Loucy (cell line): ENCODE measurements around the gene FHAD1.
"Not testable (repeated sequence)": the region's sequence is repeated elsewhere in the genome, so short reads cannot be mapped to it uniquely, and the experiment has no call there.

Experiments
- H2AFZ ChIP-seq: fragments of 200-600 bp; sonication (generic); 2 replicates; pipeline ENCODE4 v1.6.0; 2016; ENCODE audit warnings: antibody characterized with exemption, mild to moderate bottlenecking, low read length, moderate library complexity
- H3F3A ChIP-seq: fragments of 200-600 bp; 2 replicates; pipeline ENCODE4 v1.6.0; 2016; ENCODE audit warnings: antibody characterized with exemption, low read depth, mild to moderate bottlenecking
- H3K27me3 ChIP-seq: fragments of 200-600 bp; sonication (generic); 2 replicates; pipeline ENCODE4 v1.6.1; 2014; ENCODE audit warnings: low read length, mild to moderate bottlenecking; ENCODE audit not compliant: insufficient read depth, poor library complexity, severe bottlenecking
- H3K36me3 ChIP-seq: fragments of 200-600 bp; sonication (generic); 2 replicates; pipeline ENCODE4 v1.6.1; 2016; ENCODE audit warnings: low read length; ENCODE audit not compliant: insufficient read depth
- H3K4me1 ChIP-seq: fragments of 200-600 bp; sonication (generic); 2 replicates; pipeline ENCODE4 v1.5.1; 2014; ENCODE audit warnings: low read length, mild to moderate bottlenecking; ENCODE audit not compliant: insufficient read depth, poor library complexity, severe bottlenecking
- H3K4me2 ChIP-seq: fragments of 200-600 bp; sonication (generic); 2 replicates; pipeline ENCODE4 v1.6.0; 2014; ENCODE audit warnings: antibody characterized with exemption, low read length, low read depth, mild to moderate bottlenecking; ENCODE audit not compliant: poor library complexity, severe bottlenecking
- H3K4me3 ChIP-seq: fragments of 200-600 bp; sonication (generic); 2 replicates; pipeline ENCODE4 v1.5.1; 2014; ENCODE audit warnings: low read length, mild to moderate bottlenecking, mixed read lengths; ENCODE audit not compliant: poor library complexity, severe bottlenecking
- H3K79me2 ChIP-seq: fragments of 200-600 bp; sonication (generic); 2 replicates; pipeline ENCODE4 v1.6.1; 2014; ENCODE audit warnings: low read length; ENCODE audit not compliant: insufficient read depth
- H3K9ac ChIP-seq: fragments of 200-600 bp; sonication (generic); 2 replicates; pipeline ENCODE4 v1.6.0; 2014; ENCODE audit warnings: mild to moderate bottlenecking, low read depth, low read length, moderate library complexity; ENCODE audit not compliant: poor library complexity, severe bottlenecking
- H3K9me2 ChIP-seq: fragments of 200-600 bp; sonication (generic); replicated peaks from 2 replicates; pipeline ENCODE4 v1.6.1; 2016; ENCODE audit warnings: low read depth, low read length, mixed read lengths
- H3K9me3 ChIP-seq: fragments of 200-600 bp; sonication (generic); 2 replicates; pipeline ENCODE4 v1.6.1; 2014; ENCODE audit warnings: mild to moderate bottlenecking, antibody characterized with exemption, low read length, low read depth; ENCODE audit not compliant: insufficient read depth
- H4K20me1 ChIP-seq: fragments of 200-600 bp; sonication (generic); 2 replicates; pipeline ENCODE4 v1.6.0; 2014; ENCODE audit warnings: antibody characterized with exemption, low read length, mild to moderate bottlenecking; ENCODE audit not compliant: insufficient read depth, poor library complexity, severe bottlenecking
- CTCF ChIP-seq: fragments of 200-600 bp; sonication (generic); conservative IDR thresholded peaks from 2 replicates; pipeline ENCODE4 v1.5.1; 2014; ENCODE audit warnings: mild to moderate bottlenecking, antibody characterized with exemption, low read length
- EZH2phosphoT487 ChIP-seq: fragments of 200-600 bp; IDR thresholded peaks from 2 replicates; pipeline ENCODE4 v1.6.1; 2018; ENCODE audit warnings: antibody characterized with exemption, mild to moderate bottlenecking, moderate library complexity, borderline replicate concordance

Gene FHAD1

GRCh38 chr1:15425958-15426357 is 178.9 kb downstream of the FHAD1 start:
- Histone ChIP-seq H3K9me2 (no peaks in the 10 kb centered on the region), H2AFZ (no peak overlapping the region), H3K36me3 (peaks cover 15% of the 10 kb centered on the region; the same call in 1 of the 2 replicates), H3K4me1 (no peaks in the 10 kb centered on the region), H3K27me3 (no peaks in the 10 kb centered on the region), H3K79me2 (peaks cover 9% of the 10 kb centered on the region; the same call in 1 of the 2 replicates), H3F3A (no peaks in the 10 kb centered on the region), H3K9ac (no peak overlapping the region), H3K9me3 (no peaks in the 10 kb centered on the region), H3K4me2 (no peak overlapping the region), H4K20me1 (peaks cover 9% of the 10 kb centered on the region), H3K4me3 (no peak overlapping the region)
- TF ChIP-seq EZH2phosphoT487 = no peak
- no peak for TF ChIP-seq CTCF

DNA sequence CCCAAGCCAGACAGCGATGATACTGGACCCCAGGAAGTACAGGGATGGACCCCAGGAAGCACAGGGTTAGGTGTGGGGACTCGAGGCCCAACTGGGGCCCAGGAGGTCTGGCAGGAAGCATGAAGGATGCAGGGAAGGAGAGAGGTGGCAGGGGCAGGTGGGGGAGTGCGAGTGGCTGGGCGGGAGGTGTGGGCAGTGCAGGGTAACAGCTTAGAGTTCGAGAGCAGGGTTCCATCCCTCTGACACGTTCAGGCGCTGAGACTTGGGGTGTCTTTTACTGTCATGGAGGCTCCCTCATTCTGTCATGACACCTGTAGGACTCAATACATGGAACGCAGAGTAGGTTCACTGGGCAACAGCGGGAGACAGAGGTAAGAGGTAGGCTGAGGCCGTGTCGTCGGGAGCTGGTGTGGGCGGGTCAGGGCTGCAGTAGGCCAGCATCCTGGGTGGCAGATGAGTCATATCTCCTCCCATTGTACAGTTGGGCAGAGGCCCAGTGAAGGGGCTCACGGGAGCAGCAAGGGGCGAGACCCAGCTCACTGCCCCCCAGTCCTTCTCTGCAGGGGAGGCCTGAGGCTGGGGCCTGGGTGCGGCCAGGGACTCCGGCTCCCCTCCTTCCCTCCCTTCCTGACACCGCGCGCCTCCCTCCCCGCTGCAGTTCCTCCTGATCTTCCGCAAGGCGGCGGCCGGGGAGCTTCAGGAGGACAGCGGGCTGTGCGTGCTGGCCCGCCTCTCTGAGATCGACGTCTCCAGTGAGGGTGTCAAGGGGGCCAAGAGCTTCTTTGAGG is 179.7 kb downstream of the FHAD1 start:
- H3K79me2 ChIP-seq = peaks cover 2% of the 10 kb centered on the region; the same call in 1 of the 2 replicates
- peaks cover 16% of the 10 kb centered on the region; the same call in 1 of the 2 replicates for H3K36me3 ChIP-seq
- H3K27me3 ChIP-seq = no peaks in the 10 kb centered on the region
- no peaks in the 10 kb centered on the region for H3K4me1 ChIP-seq
- H3K4me2 ChIP-seq = no peak overlapping the region
- peaks cover 7% of the 10 kb centered on the region for H4K20me1 ChIP-seq
- no peak overlapping the region for H3K9ac ChIP-seq
- no peaks in the 10 kb centered on the region for H3K9me2 ChIP-seq
- no peak for TF ChIP-seq CTCF
- TF ChIP-seq EZH2phosphoT487 = no peak
- no peaks in the 10 kb centered on the region for H3K9me3 ChIP-seq
- no peak overlapping the region for H3K4me3 ChIP-seq
- H3F3A ChIP-seq = no peaks in the 10 kb centered on the region
- H2AFZ ChIP-seq = no peak overlapping the region

DNA sequence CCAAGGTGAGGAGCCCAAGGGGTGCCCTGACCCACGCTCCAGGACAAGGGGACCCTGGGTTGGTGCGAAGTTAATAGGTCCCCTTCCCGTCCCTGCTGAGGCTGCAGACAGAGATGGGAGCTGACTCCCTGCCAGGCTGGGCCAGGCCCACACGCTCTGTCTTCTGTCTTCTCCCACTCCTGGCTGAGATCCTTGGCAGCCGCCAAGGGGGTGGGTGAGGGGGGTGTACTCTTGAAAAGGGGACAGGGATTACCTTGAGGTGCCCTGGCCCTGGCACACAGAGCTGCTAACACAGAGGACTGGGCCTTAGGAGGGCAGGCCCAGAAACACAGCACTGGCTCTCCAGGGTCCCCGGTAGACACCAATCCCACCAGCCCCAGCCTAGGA is 180.2 kb downstream of the FHAD1 start:
- no peak overlapping the region for H2AFZ ChIP-seq
- no peak overlapping the region for H3K4me3 ChIP-seq
- H3F3A ChIP-seq = no peaks in the 10 kb centered on the region
- no peak overlapping the region for H3K9ac ChIP-seq
- TF ChIP-seq CTCF (no peak), EZH2phosphoT487 (no peak)
- H3K27me3 ChIP-seq = no peaks in the 10 kb centered on the region
- H3K79me2 ChIP-seq = no peaks in the 10 kb centered on the region; the same call in 1 of the 2 replicates
- peaks cover 5% of the 10 kb centered on the region for H4K20me1 ChIP-seq
- H3K4me1 ChIP-seq = no peaks in the 10 kb centered on the region
- peaks cover 16% of the 10 kb centered on the region; the same call in 1 of the 2 replicates for H3K36me3 ChIP-seq
- no peak overlapping the region for H3K4me2 ChIP-seq
- no peaks in the 10 kb centered on the region for H3K9me3 ChIP-seq
- no peaks in the 10 kb centered on the region for H3K9me2 ChIP-seq

- not testable (repeated sequence) for H4K20me1 ChIP-seq, H3K27me3 ChIP-seq, H3K9ac ChIP-seq, H3K4me2 ChIP-seq, H2AFZ ChIP-seq, H3K4me3 ChIP-seq, H3K9me2 ChIP-seq, H3F3A ChIP-seq, H3K9me3 ChIP-seq, H3K79me2 ChIP-seq, H3K4me1 ChIP-seq
- H3K36me3 ChIP-seq = peaks cover 16% of the 10 kb centered on the region; the same call in 1 of the 2 replicates
Observed at GRCh38 chr1:15428252-15428651, 181.2 kb downstream of the FHAD1 start.
